GM12878 (cell line): ENCODE results near the gene NOC2L. TPM values are rescaled to one million over a fixed set of nuclear protein-coding genes. Genes with fewer than 3 reads are reported as not detected.
A peak's percentile ranks its signal among the peaks of the same experiment; 100 is the strongest.
"Not testable (repeated sequence)": the region's sequence is repeated elsewhere in the genome, so short reads cannot be mapped to it uniquely, and the experiment has no call there.

Experiments used
- ATAC-seq: fragments of 200-7000 bp; cut with Tn5 transposase; 3 replicates; pipeline ENCODE4 v1.9.1; 2020; ENCODE audit warnings: mild to moderate bottlenecking, moderate library complexity
- BruUV-seq: library from RNA; stranded (reverse); fragments of 400-500 nt; replicated peaks from 2 replicates; lab custom pipeline; 2021; lab: Mats Ljungman, UMichigan
- CTCF ChIA-PET: fragments of 300-600 bp; sonication (Branson Sonifier 250); formaldehyde crosslinking; extraction: SDS; loops from one replicate; lab custom pipeline; 2021; ENCODE audit warnings: inconsistent platforms; lab: Yijun Ruan, JAX
- POLR2A ChIA-PET: fragments of 350-600 bp; formaldehyde crosslinking; extraction: SDS; loops from one replicate; lab custom pipeline; 2021; ENCODE audit warnings: inconsistent platforms; lab: Charles Lee
- RAD21 ChIA-PET: fragments of 300-600 bp; sonication (Branson Sonifier 250); formaldehyde crosslinking; loops from one replicate; lab custom pipeline; 2023; ENCODE audit warnings: antibody characterized with exemption; ENCODE audit not compliant: unreplicated experiment; lab: Charles Lee
- SMC1A ChIA-PET: fragments of 300-600 bp; sonication (Branson Sonifier 250); formaldehyde crosslinking; loops from one replicate; lab custom pipeline; 2023; ENCODE audit not compliant: unreplicated experiment, uncharacterized antibody; lab: Charles Lee
- DNase-seq: peaks from one replicate; pipeline ENCODE4 v3.0.0-alpha.2; 2011; ENCODE audit warnings: low read depth, low spot score
- FAIRE-seq: peaks from 3 replicates; lab custom pipeline; 2011; peaks lifted over from hg19 to GRCh38; lab: Jason Lieb, UNC
- H2AFZ ChIP-seq: 2 replicates; pipeline ENCODE4 v1.6.0; 2011; ENCODE audit warnings: low read depth, low read length, control low read depth; ENCODE audit not compliant: control insufficient read depth
- H3K27ac ChIP-seq: 2 replicates; pipeline ENCODE4 v1.5.1; 2011; ENCODE audit warnings: control low read depth; ENCODE audit not compliant: control insufficient read depth, insufficient read depth
- H3K27me3 ChIP-seq, 2 experiments: replicated peaks in 1 of 2; 2 replicates each; pipeline versions ENCODE4 v1.6.0 to v1.6.1; 2011; ENCODE audit warnings: low read length in 1 of 2; ENCODE audit not compliant: control insufficient read depth in 2 of 2, insufficient read depth in 2 of 2
- H3K36me3 ChIP-seq, 2 experiments: 2 replicates each; pipeline ENCODE4 v1.5.1; 2011; ENCODE audit warnings: low read length in 1 of 2; ENCODE audit not compliant: control insufficient read depth in 2 of 2, insufficient read depth in 2 of 2
- H3K4me1 ChIP-seq: 2 replicates; pipeline ENCODE4 v1.6.1; 2011; ENCODE audit warnings: mild to moderate bottlenecking, low read length, moderate library complexity, mixed read lengths; ENCODE audit not compliant: control insufficient read depth, insufficient read depth
- H3K4me2 ChIP-seq: 2 replicates; pipeline ENCODE4 v1.6.0; 2011; ENCODE audit warnings: control low read depth; ENCODE audit not compliant: control insufficient read depth, insufficient read depth
- H3K4me3 ChIP-seq: fragments of 200-600 bp; sonication (generic); 2 replicates; pipeline ENCODE4 v1.5.1; 2016
- H3K79me2 ChIP-seq: 2 replicates; pipeline ENCODE4 v1.6.0; 2011; ENCODE audit warnings: low read length; ENCODE audit not compliant: control insufficient read depth, insufficient read depth
- H3K9ac ChIP-seq: 2 replicates; pipeline ENCODE4 v1.8.0; 2011; ENCODE audit warnings: low read length, control low read depth, mixed read lengths; ENCODE audit not compliant: control insufficient read depth, insufficient read depth
- H3K9me3 ChIP-seq: replicated peaks from 3 replicates; pipeline ENCODE4 v1.5.1; 2011; ENCODE audit warnings: mild to moderate bottlenecking, low read length; ENCODE audit not compliant: control insufficient read depth, insufficient read depth
- H4K20me1 ChIP-seq: 2 replicates; pipeline ENCODE4 v1.6.0; 2011; ENCODE audit not compliant: control insufficient read depth, insufficient read depth
- BHLHE40 ChIP-seq, 2 experiments: fragments of 450-650 bp in 1 of 2; IDR thresholded peaks; 2 replicates each; pipeline ENCODE4 v1.6.1; 2011 to 2017; ENCODE audit warnings: low read depth in 2 of 2, borderline replicate concordance in 1 of 2, improper control_type of control experiment in 1 of 2, low read length in 1 of 2, mild to moderate bottlenecking in 1 of 2
- RAD51 ChIP-seq: fragments of 450-650 bp; IDR thresholded peaks from 2 replicates; pipeline ENCODE4 v1.6.1; 2016; ENCODE audit warnings: moderate library complexity, mild to moderate bottlenecking, inconsistent platforms
- WGBS: methylation state at CpG from one replicate; pipeline ENCODE4 v1.1.6; 2016; ENCODE audit warnings: low lambda C conversion rate; ENCODE audit not compliant: insufficient replicate concordance, insufficient coverage; ENCODE audit errors: missing lambda C conversion rate; 5-methylcytosine and 5-hydroxymethylcytosine counted together
- in situ Hi-C: fragments of 300-500 bp; cut with MboI; formaldehyde crosslinking; loops from 9 replicates; pipeline ENCODE4 v1.14.3; 2018; ENCODE audit warnings: mixed read lengths
- intact Hi-C: fragments of 100-400 bp; cut with micrococcal nuclease; formaldehyde crosslinking; loops from one replicate; pipeline ENCODE4 v1.14.2; 2022; ENCODE audit not compliant: unreplicated experiment
- polyA plus RNA-seq, 11 experiments: library from polyadenylated mRNA; depleted of rRNA in 4 of 11; unstranded in 6 of 11; stranded (reverse) in 5 of 11; fragments of >200 nt; fragmentation: Nextera tagmentation in 4 of 11; fragmentation: Illumina TruSeq in 1 of 11; extraction: Ambion mirVana in 4 of 11; extraction: Trizol in 1 of 11; gene quantifications; 1 replicate in 1 of 11; 2 replicates in 10 of 11; pipeline versions ENCODE4 v1.2.1 to v1.2.3, GENCODE V29; 2011 to 2016; ENCODE audit warnings: inconsistent platforms in 2 of 11, missing spikeins in 2 of 11, low read depth in 1 of 11
- total RNA-seq, 4 experiments: library from RNA; depleted of rRNA in 3 of 4; stranded (reverse); fragments of >200 nt in 3 of 4; fragmentation: Illumina TruSeq in 1 of 4; extraction: Trizol in 1 of 4; gene quantifications; 2 replicates each; pipeline versions ENCODE4 v1.2.1 to v1.2.3, GENCODE V29; 2013 to 2021

The NOC2L gene
- total and polyA plus RNA-seq, 10 of the 15 experiments (the other 5 are each of a cell fraction or from before 2014, with no cell fraction given) = 1.3 to 171 (median 64.3) TPM

- DNase-seq, H3K36me3 ChIP-seq, H3K79me2 ChIP-seq, BruUV-seq, H3K27ac ChIP-seq, H3K9me3 ChIP-seq, H3K27me3 ChIP-seq, intact Hi-C loops, H2AFZ ChIP-seq, FAIRE-seq, H4K20me1 ChIP-seq, in situ Hi-C loops, H3K9ac ChIP-seq, H3K4me3 ChIP-seq, H3K4me2 ChIP-seq: not testable (repeated sequence)
- ChIA-PET RAD21 (interaction anchor here (1.7 kb wide), 1 partner anchor 11 kb away, joined by 6 read pairs; no protein-coding TSS in a partner anchor), SMC1A (interaction anchor here (1.0 to 1.3 kb wide), 2 partner anchors 48 to 73 kb away, joined by 3 to 4 read pairs; no protein-coding TSS in a partner anchor), POLR2A (interaction anchor here (1.3 to 2.4 kb wide), 4 partner anchors 10 to 73 kb away, joined by 3 to 10 read pairs (median 4); no protein-coding TSS in a partner anchor), CTCF (interaction anchor here (1.3 to 4.7 kb wide), 5 partner anchors 8 to 72 kb away, joined by 3 to 34 read pairs (median 15); partner anchors contain the start of gene ISG15)
- H3K4me1 ChIP-seq = peaks cover 20% of the 10 kb centered on the region
- WGBS = 82% methylated on average over 6 of the region's 6 CpGs
- TF ChIP-seq BHLHE40 (IDR thresholded peaks at IDR 0.05; ENCODE audit: borderline replicate concordance in 1 of 2, low read depth in 2 of 2, low read length in 1 of 2) = peak in 1 of 2 experiments; percentile 73; a peak in 2 of 4 replicates
- TF ChIP-seq RAD51 = 0 out of 2 replicates have a peak, but pooled peaks have one; percentile 57
- ATAC-seq = peak; percentile 55
Measured at GRCh38 chr1:991275-991674, 32.2 kb upstream of the NOC2L start.

- H3K79me2 ChIP-seq, in situ Hi-C loops, H4K20me1 ChIP-seq, SMC1A ChIA-PET, H3K36me3 ChIP-seq, H3K9ac ChIP-seq, H3K9me3 ChIP-seq, H3K4me3 ChIP-seq, BruUV-seq, H3K27me3 ChIP-seq, POLR2A ChIA-PET, H2AFZ ChIP-seq, FAIRE-seq, DNase-seq, H3K4me2 ChIP-seq, H3K27ac ChIP-seq, ATAC-seq: not testable (repeated sequence)
- CTCF ChIA-PET = interaction anchor here (1.1 to 1.7 kb wide), 2 partner anchors 45 to 304 kb away, joined by 3 read pairs; no protein-coding TSS in a partner anchor
- RAD21 ChIA-PET = interaction anchor here (2.6 kb wide), 1 partner anchor 76 kb away, joined by 8 read pairs; no protein-coding TSS in a partner anchor
- intact Hi-C loops = loop anchor here (1.0 kb wide), 1 partner anchor 76 kb away; no protein-coding TSS in a partner anchor
- WGBS = 53% methylated on average over 5 of the region's 5 CpGs
- H3K4me1 ChIP-seq = peaks cover 17% of the 10 kb centered on the region
Measured at GRCh38 chr1:988061-988460, 29.0 kb upstream of the NOC2L start.
